Measurements from ENCODE around the gene ANKUB1. TPM values are rescaled to one million over a fixed set of nuclear protein-coding genes. Genes with fewer than 3 reads are reported as not detected.

ANKUB1 gene
- total and polyA plus RNA-seq, 10 donors: 0.03 to 0.10 TPM; not detected in 8

GRCh38 chr3:149801639-149802038, 9.3 kb upstream of the ANKUB1 start:
- peaks cover 0 to 5% (median 0%) of the 10 kb centered on the region in 8 donors for H3K9me3 ChIP-seq
- H3K36me3 ChIP-seq: no peaks in the 10 kb centered on the region
- H3K27ac ChIP-seq: no peak overlapping the region
- intact Hi-C loops (cut with DNase I; ENCODE audit: low total_unique reads): no loop called here
- WGBS, 5 donors: 74 to 87% (median 77%) methylated on average over 5 of the region's 5 CpGs
- TF ChIP-seq CTCF (IDR thresholded peaks at IDR 0.05 in 8 of 11, conservative IDR thresholded peaks at IDR 0.05 in 3 of 11) (no peak), POLR2AphosphoS5 (IDR thresholded peaks at IDR 0.05) (no peak), POLR2A (IDR thresholded peaks at IDR 0.05) (no peak)
- no peaks in the 10 kb centered on the region for H3K27me3 ChIP-seq (replicated peaks in 1 of 7)
- H3K4me1 ChIP-seq: no peaks in the 10 kb centered on the region
- no peak overlapping the region for H3K4me3 ChIP-seq
- DNase-seq: no peak

- WGBS, 5 donors: 71 to 82% (median 75%) methylated on average over 1 of the region's 1 CpG
- H3K27me3 ChIP-seq (replicated peaks in 1 of 7): no peaks in the 10 kb centered on the region
Observed at GRCh38 chr3:149801195-149801594, 8.8 kb upstream of the ANKUB1 start.

DNA sequence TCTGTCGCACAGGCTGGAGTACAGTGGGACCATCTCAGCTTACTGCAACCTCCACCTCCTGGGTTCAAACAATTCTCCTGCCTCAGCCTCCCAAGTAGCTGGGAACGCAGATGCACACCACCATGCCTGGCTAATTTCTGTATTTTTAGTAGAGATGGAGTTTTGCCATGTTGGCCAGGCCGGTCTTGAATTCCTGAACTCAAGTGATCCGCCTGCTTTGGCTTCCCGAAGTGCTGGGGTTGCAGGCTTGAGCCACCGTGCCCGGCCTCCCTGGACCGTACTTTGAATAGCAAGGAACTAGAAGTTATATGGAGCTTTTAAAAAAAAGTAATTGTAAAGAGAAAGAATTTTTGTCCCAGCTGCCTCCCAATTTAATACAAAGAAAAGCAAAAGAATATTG, 8.3 kb upstream of the ANKUB1 start:
- 94 to 95% (median 94%) methylated on average over 8 of the region's 8 CpGs for WGBS, 5 donors
- Histone ChIP-seq H3K4me3 (no peak overlapping the region), H3K9me3 (peaks cover 0 to 5% (median 0%) of the 10 kb centered on the region in 8 donors), H3K36me3 (no peaks in the 10 kb centered on the region), H3K4me1 (no peaks in the 10 kb centered on the region), H3K27ac (no peak overlapping the region), H3K27me3 (replicated peaks in 1 of 7) (no peaks in the 10 kb centered on the region)
- no peak for DNase-seq
- TF ChIP-seq POLR2AphosphoS5 (IDR thresholded peaks at IDR 0.05) (no peak), CTCF (IDR thresholded peaks at IDR 0.05 in 8 of 11, conservative IDR thresholded peaks at IDR 0.05 in 3 of 11) (no peak), POLR2A (IDR thresholded peaks at IDR 0.05) (no peak)
- intact Hi-C loops (cut with DNase I; ENCODE audit: low total_unique reads): no loop called here

More at GRCh38 chr3:149801195-149801594, 8.8 kb upstream of the ANKUB1 start:
- TF ChIP-seq CTCF (IDR thresholded peaks at IDR 0.05 in 8 of 11, conservative IDR thresholded peaks at IDR 0.05 in 3 of 11) (no peak), POLR2AphosphoS5 (IDR thresholded peaks at IDR 0.05) (no peak), POLR2A (IDR thresholded peaks at IDR 0.05) (no peak)
- no peaks in the 10 kb centered on the region for H3K36me3 ChIP-seq
- peaks cover 0 to 5% (median 0%) of the 10 kb centered on the region in 8 donors for H3K9me3 ChIP-seq
- no peak overlapping the region for H3K27ac ChIP-seq
- intact Hi-C loops (cut with DNase I; ENCODE audit: low total_unique reads): no loop called here
- no peaks in the 10 kb centered on the region for H3K4me1 ChIP-seq
- no peak overlapping the region for H3K4me3 ChIP-seq
- no peak for DNase-seq

DNA sequence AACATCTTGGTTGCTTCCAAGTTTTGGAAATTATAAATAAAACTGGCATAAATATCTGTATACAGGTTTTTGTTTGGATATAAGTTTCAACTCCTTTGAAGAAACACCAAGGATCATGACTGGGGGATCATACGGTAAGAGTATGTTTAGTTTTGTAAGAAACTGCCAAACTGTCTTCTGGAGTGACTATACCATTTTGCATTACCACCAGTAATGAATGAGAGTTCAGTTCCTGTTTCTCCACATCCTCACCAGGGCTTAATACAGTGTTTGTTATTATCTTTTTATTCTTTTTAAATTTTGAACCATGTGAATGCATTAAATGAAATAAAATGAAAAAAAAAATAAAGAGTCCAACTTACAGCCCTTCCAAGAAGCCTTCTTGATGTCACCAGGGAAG, 3.7 kb upstream of the ANKUB1 start:
- no peaks in the 10 kb centered on the region for H3K36me3 ChIP-seq
- H3K4me3 ChIP-seq: no peak overlapping the region
- no peak overlapping the region for H3K27ac ChIP-seq
- TF ChIP-seq POLR2AphosphoS5 (IDR thresholded peaks at IDR 0.05) (no peak), POLR2A (IDR thresholded peaks at IDR 0.05) (no peak), CTCF (IDR thresholded peaks at IDR 0.05 in 8 of 11, conservative IDR thresholded peaks at IDR 0.05 in 3 of 11) (no peak)
- DNase-seq: no peak
- H3K27me3 ChIP-seq (replicated peaks in 1 of 7): peaks cover 0 to 3% (median 0%) of the 10 kb centered on the region in 7 donors
- 35 to 87% (median 78%) methylated on average over 1 of the region's 1 CpG for WGBS, 5 donors
- no peaks in the 10 kb centered on the region for H3K4me1 ChIP-seq
- H3K9me3 ChIP-seq: peaks cover 0 to 5% (median 0%) of the 10 kb centered on the region in 8 donors
- intact Hi-C loops (cut with DNase I; ENCODE audit: low total_unique reads): no loop called here

Data from spleen (tissue), 11 donors.